ENCODE measurements around the gene SCAMP3. TPM values are rescaled to one million over a fixed set of nuclear protein-coding genes. Genes with fewer than 3 reads are reported as not detected.

SCAMP3 gene
- total RNA-seq, 4 donors from 2014 or later, result 10.0 to 44.4 (median 29.2) TPM

GRCh38 chr1:155208541-155209311, 53.4 kb downstream of the SCAMP3 start, which contains the start of gene MTX1:
MTX1 (plus strand) TSS chr1:155208695; CDS start chr1:155208805, 110 bp downstream.
- intact Hi-C loops (cut with DNase I; ENCODE audit: low total_unique reads), result no loop called here
- Histone ChIP-seq H3K9me3 (no peaks in the 10 kb centered on the region), H3K4me3 (peak within 1 kb of the TSS; percentile 62 to 76), H3K4me1 (no peaks in the 10 kb centered on the region), H3K36me3 (no peaks in the 10 kb centered on the region), H3K27ac (peak within 1 kb of the TSS; percentile 99), H3K27me3 (no peaks in the 10 kb centered on the region)
- no peak for TF ChIP-seq CTCF (IDR thresholded peaks at IDR 0.05)
- peak; percentile 27 to 79 for TF ChIP-seq POLR2A (IDR thresholded peaks at IDR 0.05)
- DNase-seq, result peak; percentile 93 to 96

- peak within 1 kb of the TSS; percentile 99 for H3K27ac ChIP-seq
- no peaks in the 10 kb centered on the region for H3K27me3 ChIP-seq
- H3K36me3 ChIP-seq, result no peaks in the 10 kb centered on the region
- intact Hi-C loops (cut with DNase I; ENCODE audit: low total_unique reads), result no loop called here
- DNase-seq, result peak; percentile 71 to 75
- H3K4me1 ChIP-seq, result no peaks in the 10 kb centered on the region
- no peaks in the 10 kb centered on the region for H3K9me3 ChIP-seq
- H3K4me3 ChIP-seq, result peak within 1 kb of the TSS; percentile 62 to 76
- TF ChIP-seq POLR2A (IDR thresholded peaks at IDR 0.05) (no peak), CTCF (IDR thresholded peaks at IDR 0.05) (no peak)
These were observed 54.2 kb downstream of the SCAMP3 start, which contains the start of gene THBS3 for GRCh38 chr1:155207806-155208540. THBS3 (minus strand) TSS chr1:155207897; CDS start chr1:155207876, 21 bp downstream.

- peak overlapping the region; percentile 62 to 76 for H3K4me3 ChIP-seq
- DNase-seq, result peak; percentile 86 to 87
- intact Hi-C loops (cut with DNase I; ENCODE audit: low total_unique reads), result loop anchor here (1.0 kb wide), 1 partner anchor 20 kb away; no protein-coding TSS in a partner anchor
- TF ChIP-seq POLR2A (IDR thresholded peaks at IDR 0.05), result peak in 1 of 2 donors; percentile 36
- peak; percentile 85 to 94 (median 88) for TF ChIP-seq CTCF (IDR thresholded peaks at IDR 0.05)
- H3K27ac ChIP-seq, result peak overlapping the region; percentile 99
- no peaks in the 10 kb centered on the region for H3K9me3 ChIP-seq
- no peaks in the 10 kb centered on the region for H3K36me3 ChIP-seq
- H3K27me3 ChIP-seq, result no peaks in the 10 kb centered on the region
- H3K4me1 ChIP-seq, result no peaks in the 10 kb centered on the region
These were observed 55.0 kb downstream of the SCAMP3 start for GRCh38 chr1:155206891-155207805.

Other genes starting within 250 kb of the SCAMP3 start
- 1 to 10 TPM in 1 of 4 donors, under 1 TPM in 1, not detected in 2; 0.07 to 1.6 TPM for gene DCST2, start 228.6 kb downstream of the SCAMP3 start, total RNA-seq
- 1 to 10 TPM in 2 of 4 donors, not detected in 2; 1.1 to 3.5 TPM for gene DCST1, start 228.5 kb downstream of the SCAMP3 start, total RNA-seq
- gene ADAM15, start 211.0 kb downstream of the SCAMP3 start, total RNA-seq, result 100 to 1,000 TPM in 3 of 4 donors, 10 to 100 TPM in 1; 58.6 to 270 (median 153) TPM
- 1 to 10 TPM in 2 of 4 donors, not detected in 2; 8.0 to 8.4 TPM for gene EFNA4, start 198.6 kb downstream of the SCAMP3 start, total RNA-seq
- 1 to 10 TPM in 3 of 4 donors, not detected in 1; 3.2 to 7.6 (median 3.3) TPM for gene EFNA3, start 183.5 kb downstream of the SCAMP3 start, total RNA-seq
- gene EFNA1, start 134.5 kb downstream of the SCAMP3 start, total RNA-seq, result 10 to 100 TPM; 22.3 to 58.5 (median 36.5) TPM
- gene SLC50A1, start 126.5 kb downstream of the SCAMP3 start, total RNA-seq, result 10 to 100 TPM in 3 of 4 donors, under 1 TPM in 1; 0.26 to 24.0 (median 21.8) TPM
- 10 to 100 TPM; 36.1 to 94.4 (median 85.4) TPM for gene DPM3, start 121.8 kb downstream of the SCAMP3 start, total RNA-seq
- 100 to 1,000 TPM in 1 of 4 donors, 10 to 100 TPM in 2, 1 to 10 TPM in 1; 1.5 to 200 (median 62.5) TPM for gene KRTCAP2, start 89.1 kb downstream of the SCAMP3 start, total RNA-seq
- gene TRIM46, start 88.5 kb downstream of the SCAMP3 start, total RNA-seq, result 1 to 10 TPM in 3 of 4 donors, under 1 TPM in 1; 0.26 to 4.6 (median 2.5) TPM
- gene THBS3, start 54.5 kb downstream of the SCAMP3 start, total RNA-seq, result 100 to 1,000 TPM in 1 of 4 donors, 10 to 100 TPM in 3; 11.8 to 101 (median 38.3) TPM
- gene MTX1, start 53.7 kb downstream of the SCAMP3 start, total RNA-seq, result 10 to 100 TPM in 3 of 4 donors, 1 to 10 TPM in 1; 9.7 to 62.4 (median 26.0) TPM
- gene ENTREP3, start 6.9 kb downstream of the SCAMP3 start, total RNA-seq, result 10 to 100 TPM in 2 of 4 donors, 1 to 10 TPM in 2; 5.3 to 28.2 (median 11.7) TPM
- gene CLK2, start 11.1 kb upstream of the SCAMP3 start, total RNA-seq, result 10 to 100 TPM; 25.4 to 75.3 (median 39.3) TPM
- 1 to 10 TPM in 2 of 4 donors, not detected in 2; 4.2 to 5.5 TPM for gene HCN3, start 15.1 kb upstream of the SCAMP3 start, total RNA-seq
- under 1 TPM in 1 of 4 donors, not detected in 3; 0.21 TPM for gene PKLR, start 39.1 kb upstream of the SCAMP3 start, total RNA-seq
- 100 to 1,000 TPM in 2 of 4 donors, 10 to 100 TPM in 2; 23.8 to 113 (median 99.6) TPM for gene FDPS, start 46.5 kb upstream of the SCAMP3 start, total RNA-seq
- 10 to 100 TPM; 13.8 to 49.1 (median 35.9) TPM for gene RUSC1, start 58.5 kb upstream of the SCAMP3 start, total RNA-seq

All from uterus (tissue), 4 donors.